Measurements from ENCODE around the gene DGLUCY.
"Not testable (repeated sequence)": the region's sequence is repeated elsewhere in the genome, so short reads cannot be mapped to it uniquely, and the experiment has no call there.

The DGLUCY gene

GRCh38 chr14:91139776-91140175, 25.9 kb downstream of the DGLUCY start:
- DNase-seq: no peak

DNA sequence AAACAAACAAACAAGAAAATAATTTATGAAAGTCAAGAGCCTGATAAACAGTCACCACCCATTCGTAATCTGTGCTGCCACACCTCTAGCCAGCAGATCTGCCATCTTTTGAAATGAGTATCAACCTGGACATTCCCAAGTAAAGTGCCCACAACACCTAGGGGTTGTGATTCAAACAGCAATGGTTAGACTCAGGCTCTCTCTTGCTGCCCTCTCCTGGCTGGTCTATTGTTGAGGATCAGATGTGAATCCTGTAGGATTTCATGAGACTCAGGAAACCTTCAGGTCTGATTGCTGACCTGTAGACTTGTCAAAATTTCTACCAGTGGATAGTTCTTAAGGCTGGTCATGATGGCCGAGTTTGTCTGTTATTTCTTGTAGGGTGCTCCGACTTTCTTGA, 26.8 kb downstream of the DGLUCY start:
- DNase-seq: no peak

DNA sequence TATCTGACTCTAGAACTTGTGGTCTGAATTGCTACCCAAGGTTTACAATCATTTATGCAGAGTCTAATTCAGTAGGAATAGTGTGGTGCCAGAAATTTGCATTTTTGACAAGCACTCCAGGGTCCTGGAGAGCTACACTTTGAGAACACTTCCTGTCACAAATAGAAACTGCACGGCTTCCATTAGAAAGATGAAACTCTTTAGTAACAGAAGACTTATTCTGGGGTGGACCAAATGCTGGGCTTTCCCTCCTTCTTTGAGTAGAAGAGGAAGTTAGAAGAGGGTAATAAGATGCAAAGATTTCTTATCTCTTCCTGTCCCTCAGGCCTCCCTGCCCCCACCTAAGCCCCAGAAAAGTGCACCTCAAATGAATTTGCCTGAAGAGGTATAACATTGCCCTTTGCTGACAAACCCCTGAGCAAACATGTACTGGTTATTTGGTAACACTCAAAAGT, 28.4 kb downstream of the DGLUCY start:
- DNase-seq: no peak

- DNase-seq: peak; percentile 6
Observed at GRCh38 chr14:91143862-91144261, 30.0 kb downstream of the DGLUCY start.

DNA sequence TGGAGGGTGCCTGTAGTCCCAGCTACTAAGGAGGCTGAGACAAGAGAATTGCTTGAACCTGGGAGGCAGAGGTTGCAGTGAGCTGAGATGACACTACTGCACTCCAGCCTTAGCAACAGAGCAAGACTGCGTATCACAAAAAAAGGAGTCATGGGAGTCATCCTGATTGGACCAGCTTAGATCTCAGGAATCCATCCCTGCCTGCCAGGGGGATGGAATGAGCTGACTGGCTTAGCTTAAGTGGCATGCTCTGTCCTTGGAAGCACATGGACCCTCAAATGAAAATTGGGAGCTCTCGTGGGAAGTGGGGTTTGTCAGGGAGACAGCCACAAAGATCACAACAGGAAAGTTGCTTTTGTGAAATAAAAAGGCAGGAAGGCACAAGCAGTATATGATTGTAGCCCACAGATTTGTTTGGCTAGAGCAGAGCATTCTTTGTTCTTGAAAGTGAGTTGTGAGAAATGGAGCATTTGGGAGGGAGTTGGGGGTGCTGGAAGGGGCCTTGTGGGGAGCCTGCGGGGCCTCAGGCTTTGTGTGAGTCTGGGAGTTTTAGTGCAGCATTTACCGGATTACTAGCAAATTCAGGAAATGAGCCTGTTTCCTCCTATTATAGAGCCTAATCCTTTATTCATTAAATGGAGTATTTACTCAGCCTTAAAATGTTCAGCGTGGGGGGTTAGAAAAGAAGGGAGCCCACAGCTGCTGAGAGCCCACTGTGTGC, 30.7 kb downstream of the DGLUCY start:
- no peak for DNase-seq

DNA sequence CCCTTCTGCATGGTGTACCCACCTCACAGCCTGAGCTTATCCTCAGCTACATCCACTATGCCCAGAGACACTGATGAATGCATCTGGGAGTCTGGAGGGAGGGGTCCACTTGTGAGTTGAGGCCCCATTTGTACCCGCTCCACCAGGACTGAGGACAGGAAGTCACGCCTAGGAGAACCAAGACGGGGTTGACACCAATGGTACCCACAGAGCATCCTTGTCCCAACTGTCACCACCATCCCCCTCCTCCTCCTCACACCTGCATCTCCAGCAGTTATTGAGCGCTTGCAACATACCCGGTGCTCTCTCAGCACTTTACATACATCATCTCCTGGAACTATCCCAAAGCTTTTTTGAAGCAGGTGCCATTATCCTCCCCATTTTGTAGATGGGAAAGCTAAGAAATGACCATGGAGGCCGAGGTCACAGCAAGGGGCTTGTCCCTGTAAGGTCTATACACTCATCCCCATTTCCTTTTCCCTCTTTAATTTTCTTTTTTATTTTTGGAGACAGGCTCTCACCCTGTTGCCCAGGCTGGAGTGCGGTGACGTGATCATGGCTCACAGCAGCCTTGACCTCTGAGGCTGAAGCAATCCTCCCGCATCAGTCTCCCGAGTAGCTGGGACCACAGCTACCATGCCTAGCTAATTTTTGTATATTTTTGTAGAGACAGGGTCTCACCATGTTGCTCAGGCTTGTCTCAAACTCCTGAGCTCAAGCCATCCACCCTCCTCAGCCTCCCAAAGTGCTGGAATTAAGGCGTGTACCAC, 31.7 kb downstream of the DGLUCY start:
- no peak for DNase-seq

DNA sequence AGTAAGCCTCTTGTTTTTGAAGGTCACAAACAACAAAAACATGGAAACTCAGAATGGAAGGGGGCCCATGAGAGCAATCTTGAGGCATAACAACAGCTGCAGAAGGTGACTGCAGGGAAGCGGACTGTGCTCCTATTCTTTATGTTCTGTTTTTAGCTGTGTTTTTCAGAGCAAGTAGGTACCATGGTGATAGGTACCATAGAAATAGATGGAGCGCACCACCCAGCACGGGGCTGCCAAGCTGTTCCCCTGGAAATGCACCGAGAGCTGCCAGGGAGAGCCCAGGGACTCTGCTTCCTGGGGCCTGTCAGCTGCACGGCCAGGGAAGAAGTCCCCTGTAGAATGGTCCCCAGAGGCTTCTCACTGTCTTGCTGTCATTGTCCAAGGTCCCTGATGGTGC, 32.8 kb downstream of the DGLUCY start:
- no peak for DNase-seq

- peak; percentile 11 for DNase-seq
Observed at GRCh38 chr14:91149462-91149861, 35.6 kb downstream of the DGLUCY start.

- DNase-seq: no peak
Observed at GRCh38 chr14:91152499-91152898, 38.6 kb downstream of the DGLUCY start.

DNA sequence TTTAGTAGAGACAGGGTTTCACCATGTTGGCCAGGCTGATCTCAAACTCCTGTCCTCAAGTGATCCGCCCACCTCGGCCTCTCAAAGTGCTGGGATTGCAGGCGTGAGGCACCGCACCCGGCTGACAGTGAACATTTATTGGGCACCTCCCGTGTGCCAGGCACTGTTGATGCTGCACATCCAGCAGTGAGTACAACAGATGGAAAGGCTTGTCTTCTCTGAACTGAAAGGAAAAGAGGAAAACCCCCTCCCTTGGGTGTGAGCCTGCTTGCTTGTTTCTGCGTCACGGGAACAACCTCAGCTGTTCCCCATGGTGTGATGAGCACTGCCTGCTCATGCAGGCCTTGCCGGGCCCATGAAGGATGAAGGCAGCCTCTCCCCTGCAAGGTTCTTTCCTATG, 39.5 kb downstream of the DGLUCY start:
- DNase-seq: no peak

GRCh38 chr14:91154851-91155625, 41.2 kb downstream of the DGLUCY start:
- DNase-seq: peak; percentile 52

DNA sequence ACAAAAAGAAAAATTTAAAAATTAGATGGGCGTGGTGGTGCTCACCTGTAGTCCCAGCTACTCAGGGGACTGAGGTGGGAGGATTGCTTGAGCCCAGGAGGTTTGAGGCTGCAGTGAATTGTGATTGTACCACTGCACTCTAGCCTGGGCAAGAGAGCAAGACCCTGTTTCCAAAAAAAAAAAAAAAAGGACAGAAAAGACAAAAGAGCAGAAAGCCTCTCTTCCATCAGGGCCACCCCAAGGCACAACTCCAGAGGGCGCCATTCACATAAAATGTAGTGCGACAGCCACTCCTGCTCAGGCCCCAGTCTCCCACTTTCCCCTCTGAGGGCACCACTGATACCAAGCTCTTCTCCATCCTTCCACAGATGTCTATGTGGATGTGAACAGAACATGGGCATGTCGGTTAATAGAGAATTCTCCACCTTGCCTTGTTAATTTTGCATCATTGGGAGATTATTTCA, 41.8 kb downstream of the DGLUCY start:
- DNase-seq: no peak

DNA sequence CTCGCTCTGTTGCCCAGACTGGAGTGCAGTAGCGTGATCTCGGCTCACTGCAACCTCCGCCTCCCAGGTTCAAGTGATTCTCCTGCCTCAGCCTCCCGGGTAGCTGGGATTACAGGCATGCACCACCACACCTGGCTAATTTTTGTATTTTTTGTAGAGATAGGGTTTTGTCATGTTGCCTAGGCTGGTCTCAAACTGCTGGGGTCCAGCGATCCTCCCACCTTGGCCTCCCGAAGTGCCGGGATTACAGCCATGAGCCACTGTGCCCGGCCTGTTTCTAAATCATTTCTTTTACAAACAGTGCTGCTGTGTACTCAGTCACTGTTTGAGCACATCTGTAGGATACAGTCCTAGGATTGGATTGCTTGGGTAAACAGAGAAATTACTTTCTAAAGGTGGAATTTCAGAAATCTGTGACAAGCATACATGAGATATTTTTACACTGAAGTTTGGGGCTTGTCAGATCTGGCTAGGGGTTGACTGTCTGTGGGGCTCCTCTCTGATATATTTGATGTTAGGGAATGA, 42.3 kb downstream of the DGLUCY start:
- DNase-seq: not testable (repeated sequence)

DNA sequence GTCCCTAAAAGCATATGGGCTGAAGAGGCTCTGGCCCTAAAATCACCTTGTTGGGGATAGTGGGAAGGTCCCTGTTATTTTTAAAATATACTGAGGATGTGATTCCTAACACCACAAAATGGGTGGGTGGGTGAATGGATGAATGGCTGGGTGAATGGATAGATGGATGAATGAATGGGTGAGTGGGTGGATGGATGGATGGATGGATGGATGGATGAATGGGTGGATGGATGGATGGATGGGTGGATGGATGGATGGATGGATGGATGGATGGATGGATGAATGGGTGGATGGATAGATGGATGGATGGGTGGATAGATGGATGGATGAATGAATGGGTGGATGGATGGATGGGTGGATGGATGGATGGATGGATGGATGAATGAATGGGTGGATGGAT, 43.0 kb downstream of the DGLUCY start:
- DNase-seq: not testable (repeated sequence)

DNA sequence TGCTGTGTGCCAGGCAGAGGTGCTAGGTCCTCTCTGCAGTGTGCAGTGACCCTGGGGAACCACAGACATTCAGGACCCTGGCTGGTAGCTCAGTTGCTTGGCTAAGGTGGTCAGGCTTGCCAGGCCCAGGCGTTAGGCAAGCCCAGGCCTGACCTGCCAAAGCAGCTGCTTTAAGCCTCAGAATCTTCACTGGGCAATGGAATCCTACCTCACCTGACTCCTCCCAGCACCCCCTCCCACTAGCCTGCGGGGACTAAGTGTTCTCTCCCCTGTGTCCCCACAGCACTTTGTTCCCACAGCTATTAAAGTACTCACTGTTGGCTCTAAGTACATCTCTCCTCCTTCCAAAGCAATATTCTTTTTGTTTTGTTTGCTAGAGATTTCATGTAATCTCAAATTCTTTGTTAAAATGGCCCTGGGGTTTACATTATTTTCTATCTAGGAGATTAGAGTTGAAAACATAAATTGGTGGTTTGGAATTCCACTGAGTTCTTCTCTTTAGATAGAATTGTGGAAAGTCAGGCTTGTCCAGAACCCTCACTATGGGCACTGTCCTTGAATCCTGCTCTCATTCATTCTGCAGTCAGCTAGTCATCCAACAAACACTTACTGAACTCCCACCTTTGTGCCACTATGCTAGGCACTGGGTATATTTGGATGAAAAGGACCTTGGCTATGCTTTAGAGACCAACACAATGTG, 44.4 kb downstream of the DGLUCY start:
- DNase-seq: no peak

- no peak for DNase-seq
Observed at GRCh38 chr14:91159182-91159581, 45.3 kb downstream of the DGLUCY start.

DNA sequence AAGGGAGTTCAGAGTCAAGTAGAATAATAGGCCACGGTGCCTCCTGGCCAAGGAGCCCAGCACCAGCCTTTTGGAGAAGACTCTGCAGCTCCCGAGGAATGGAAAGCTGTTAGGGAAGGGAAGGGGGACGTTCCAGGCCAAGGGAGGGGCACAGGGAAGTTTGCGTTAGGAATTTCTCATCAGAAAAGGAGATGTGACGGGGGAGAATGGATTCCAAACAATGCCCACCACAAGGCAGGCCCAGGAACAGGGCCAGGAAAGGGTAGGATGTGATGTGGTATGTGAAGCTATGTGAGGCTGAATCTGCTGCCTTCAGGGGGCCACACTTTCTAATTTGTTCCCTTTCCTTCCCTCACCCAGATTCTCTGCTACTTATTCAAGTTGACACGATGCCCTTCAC, 46.0 kb downstream of the DGLUCY start:
- DNase-seq: no peak

DNA sequence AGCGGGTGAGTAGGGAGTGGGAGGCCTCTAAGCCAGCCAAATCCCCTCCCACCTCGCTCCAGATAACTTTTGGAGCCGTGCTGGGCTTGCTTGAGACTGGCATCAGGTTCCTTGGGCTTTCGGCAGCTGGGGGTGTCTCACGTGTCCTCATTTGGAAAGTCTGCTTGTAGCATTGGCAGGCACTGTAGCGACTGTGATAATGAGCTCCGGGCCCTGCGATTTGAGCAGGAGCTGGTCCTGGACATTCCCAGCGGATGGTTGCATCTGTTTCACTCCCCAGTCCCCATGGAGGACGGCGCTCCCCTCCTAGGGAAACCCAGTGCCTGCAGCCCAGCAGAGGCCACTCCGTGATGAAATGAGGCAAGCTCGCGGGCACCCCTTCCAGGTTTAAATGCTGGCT, 49.4 kb downstream of the DGLUCY start:
- DNase-seq: no peak

- peak; percentile 7 for DNase-seq
Observed at GRCh38 chr14:91164676-91165075, 50.8 kb downstream of the DGLUCY start.

DNA sequence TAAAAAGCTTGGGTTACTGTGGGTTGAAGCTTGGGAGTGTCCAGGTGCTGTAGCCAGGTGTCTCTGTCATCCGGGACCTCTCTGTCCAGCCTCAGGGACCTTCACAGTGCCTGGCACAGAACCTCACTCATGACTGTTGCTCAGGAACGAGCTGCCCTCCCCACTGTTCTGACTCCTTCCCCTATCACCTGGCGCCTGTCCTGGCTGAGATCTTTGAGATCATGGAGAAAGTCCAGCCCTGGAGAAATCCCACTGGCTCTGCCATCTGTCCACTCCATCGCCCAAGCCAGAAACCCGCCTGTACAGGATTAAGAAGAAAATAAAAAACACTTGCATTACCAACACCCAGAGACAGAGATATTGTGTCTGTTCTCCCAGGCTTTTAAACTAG, 53.5 kb downstream of the DGLUCY start:
- DNase-seq: no peak

DNA sequence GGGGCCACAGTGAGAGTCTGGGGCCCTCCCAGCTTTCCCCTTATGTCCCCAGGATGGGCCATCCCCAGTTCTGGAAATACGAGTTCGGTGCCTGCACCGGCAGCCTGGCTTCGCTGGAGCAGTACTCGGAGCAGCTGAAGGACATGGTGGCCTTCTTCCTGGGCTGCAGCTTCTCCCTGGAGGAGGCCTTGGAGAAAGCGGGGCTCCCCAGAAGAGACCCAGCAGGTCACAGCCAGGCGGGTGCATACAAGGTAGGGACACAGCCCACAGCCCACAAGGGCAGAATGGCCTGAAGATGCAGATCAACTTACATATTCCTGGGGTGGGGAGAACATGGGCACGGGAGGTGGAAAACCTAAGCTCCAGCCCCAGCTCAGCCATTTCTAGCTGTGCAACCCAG, 56.1 kb downstream of the DGLUCY start:
- DNase-seq: no peak

GRCh38 chr14:91170504-91171121, 56.7 kb downstream of the DGLUCY start:
- no peak for DNase-seq

All from NCI-H2029 treated with DMSO at 0.1 percent for 48 hours (cell line).